ENCODE results near the gene NUDT4B.
"Not testable (repeated sequence)": the region's sequence is repeated elsewhere in the genome, so short reads cannot be mapped to it uniquely, and the experiment has no call there.

The NUDT4B gene

DNA sequence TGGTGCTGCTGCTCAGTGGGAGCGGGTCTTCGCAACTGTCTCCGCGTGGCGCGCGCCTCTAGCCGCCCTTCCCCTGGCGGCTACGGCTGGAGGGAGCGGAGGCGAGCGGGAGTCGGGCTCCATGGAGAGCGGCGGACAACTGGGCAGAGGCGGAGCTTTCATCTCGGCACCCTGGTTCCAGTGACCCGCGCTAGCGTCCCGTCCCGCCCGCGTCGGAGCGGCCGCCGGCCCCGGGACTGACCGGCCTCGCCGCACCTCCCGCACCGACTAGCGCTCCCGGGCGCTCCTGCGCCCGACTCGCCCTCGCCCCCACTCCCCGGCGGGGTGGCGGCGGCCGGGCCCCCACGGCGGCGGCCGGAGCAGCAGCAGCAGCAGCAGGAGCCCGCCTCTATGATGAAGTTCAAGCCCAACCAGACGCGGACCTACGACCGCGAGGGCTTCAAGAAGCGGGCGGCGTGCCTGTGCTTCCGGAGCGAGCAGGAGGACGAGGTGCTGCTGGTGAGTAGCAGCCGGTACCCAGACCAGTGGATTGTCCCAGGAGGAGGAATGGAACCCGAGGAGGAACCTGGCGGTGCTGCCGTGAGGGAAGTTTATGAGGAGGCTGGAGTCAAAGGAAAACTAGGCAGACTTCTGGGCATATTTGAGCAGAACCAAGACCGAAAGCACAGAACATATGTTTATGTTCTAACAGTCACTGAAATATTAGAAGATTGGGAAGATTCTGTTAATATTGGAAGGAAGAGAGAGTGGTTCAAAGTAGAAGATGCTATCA lies at the start of gene NUDT4B:
TSS of gene NUDT4B (plus strand) at position 212 of the 772 bp plus-strand sequence. CDS start at position 391, 179 bp downstream.
- DNase-seq, result not testable (repeated sequence)

DNA sequence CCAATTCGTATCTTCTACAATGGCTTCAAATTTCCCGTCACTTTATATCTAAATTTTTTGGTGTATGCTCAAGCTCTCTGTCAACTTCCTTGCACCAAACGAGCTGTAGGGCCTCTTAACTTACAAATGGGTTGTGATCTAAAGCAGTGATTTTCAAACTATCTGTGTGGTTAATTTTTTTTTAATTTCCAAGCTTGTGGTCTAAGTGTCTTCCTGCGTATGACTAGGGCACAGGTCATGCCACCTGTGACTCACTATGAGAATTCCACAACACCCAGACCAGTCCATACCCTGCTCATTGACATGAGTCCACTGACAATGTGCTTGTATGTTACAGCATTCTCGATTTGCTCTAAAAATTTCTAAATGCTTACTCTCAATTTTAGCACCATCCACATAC lies 49.2 kb upstream of the NUDT4B start:
- not testable (repeated sequence) for DNase-seq

DNA sequence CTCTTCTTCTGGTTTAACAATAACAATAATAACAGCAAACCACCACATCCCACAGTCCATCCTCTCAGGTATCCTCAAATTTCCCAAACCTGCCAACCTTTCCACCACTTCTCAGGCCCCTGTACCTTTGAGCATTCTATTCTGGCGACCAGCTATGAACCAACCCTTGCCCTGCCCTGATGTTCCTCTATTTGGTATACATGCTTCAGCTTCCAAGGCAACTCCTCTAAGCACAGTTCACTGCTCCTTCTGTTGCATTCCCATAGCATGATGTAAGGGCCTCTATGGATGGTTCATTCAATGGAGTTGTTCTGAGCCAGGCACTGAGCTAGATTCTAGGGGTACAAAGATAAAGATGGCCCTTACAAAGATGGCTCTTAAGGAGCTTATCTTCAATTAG lies 46.3 kb upstream of the NUDT4B start:
- DNase-seq, result not testable (repeated sequence)

DNA sequence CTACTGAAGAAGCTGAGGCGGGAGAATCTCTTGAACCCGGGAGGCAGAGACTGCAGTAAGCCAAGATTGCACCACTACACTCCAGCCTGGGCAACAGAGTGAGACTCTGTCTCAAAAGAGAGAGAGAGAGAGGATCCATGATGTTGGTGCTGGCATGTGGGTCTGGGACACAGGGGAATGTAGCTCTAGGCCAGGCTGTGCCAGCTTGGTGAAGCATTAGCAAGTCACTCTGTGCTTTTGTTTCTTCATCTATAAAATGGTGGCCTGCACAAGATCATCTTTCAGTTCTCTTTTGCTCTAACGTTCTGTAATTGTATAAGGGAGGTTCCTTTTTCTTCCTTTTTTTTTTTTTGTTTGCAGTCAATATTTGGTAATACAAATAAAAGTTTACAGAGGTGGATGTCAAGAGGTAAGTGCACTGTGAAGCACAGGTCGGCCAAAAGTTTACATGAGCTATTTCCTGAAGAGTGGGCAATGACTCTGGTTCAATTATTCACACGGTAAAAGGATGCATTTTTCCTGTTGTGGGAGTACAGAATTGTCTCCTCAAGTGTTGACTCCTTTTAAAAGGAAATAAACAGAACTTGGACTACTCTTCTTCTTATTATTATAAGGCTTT lies 44.5 kb upstream of the NUDT4B start:
- not testable (repeated sequence) for DNase-seq

DNA sequence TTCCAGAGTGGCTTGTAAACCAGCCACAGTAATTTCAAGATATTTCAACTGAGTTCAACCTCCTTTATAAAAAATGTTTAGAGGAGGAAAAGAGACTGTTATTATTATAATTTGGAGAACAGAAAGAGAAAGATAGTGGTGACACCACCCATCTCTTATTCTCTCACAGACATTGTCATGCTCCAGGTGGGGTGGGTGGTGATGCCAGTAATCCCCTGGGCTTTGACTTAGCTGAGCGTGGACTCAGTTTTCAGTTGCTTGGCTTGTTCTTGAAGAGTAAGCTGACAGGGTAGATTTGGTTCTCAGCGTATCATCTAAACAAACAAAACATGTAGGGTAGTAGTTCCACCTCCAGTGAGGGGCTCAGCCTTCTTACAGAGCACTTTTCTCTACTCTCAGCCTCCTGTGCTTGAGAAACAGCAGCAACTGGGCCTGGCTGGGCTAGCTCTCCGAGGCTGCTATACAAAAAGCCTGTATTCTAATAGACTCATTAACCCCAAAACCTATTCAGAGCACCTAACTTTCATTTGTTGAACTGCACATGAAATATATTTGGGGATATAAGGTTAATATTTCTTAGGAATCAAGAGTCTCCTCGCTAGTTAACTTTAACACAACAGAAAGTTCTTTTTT lies 43.1 kb upstream of the NUDT4B start:
- not testable (repeated sequence) for DNase-seq

DNA sequence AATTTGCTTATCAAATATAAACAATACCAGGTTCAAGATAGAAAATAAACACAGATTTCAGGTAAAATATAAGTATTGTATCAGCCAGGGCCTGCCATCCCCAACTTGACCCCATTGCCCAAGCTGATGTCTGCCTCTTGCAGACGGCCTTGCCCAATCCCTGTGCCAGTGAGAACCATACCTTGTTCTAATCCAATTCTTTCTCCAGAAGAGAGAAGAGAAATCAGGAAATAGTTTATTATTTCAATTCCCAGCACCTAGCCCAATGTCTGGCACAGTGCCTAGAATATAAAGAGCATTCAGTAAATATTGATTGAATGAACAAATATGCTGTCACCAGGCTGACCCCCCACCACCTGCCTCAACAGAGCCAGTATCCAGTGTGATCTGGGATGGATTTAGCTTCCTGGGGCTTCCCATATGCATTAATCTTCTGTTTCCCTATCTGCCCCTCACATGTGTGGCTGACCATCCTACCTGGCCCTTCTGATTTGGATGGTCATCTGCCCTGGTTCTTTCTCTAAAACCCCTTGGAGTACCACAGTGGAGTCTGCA lies 39.7 kb upstream of the NUDT4B start:
- DNase-seq, result not testable (repeated sequence)

DNA sequence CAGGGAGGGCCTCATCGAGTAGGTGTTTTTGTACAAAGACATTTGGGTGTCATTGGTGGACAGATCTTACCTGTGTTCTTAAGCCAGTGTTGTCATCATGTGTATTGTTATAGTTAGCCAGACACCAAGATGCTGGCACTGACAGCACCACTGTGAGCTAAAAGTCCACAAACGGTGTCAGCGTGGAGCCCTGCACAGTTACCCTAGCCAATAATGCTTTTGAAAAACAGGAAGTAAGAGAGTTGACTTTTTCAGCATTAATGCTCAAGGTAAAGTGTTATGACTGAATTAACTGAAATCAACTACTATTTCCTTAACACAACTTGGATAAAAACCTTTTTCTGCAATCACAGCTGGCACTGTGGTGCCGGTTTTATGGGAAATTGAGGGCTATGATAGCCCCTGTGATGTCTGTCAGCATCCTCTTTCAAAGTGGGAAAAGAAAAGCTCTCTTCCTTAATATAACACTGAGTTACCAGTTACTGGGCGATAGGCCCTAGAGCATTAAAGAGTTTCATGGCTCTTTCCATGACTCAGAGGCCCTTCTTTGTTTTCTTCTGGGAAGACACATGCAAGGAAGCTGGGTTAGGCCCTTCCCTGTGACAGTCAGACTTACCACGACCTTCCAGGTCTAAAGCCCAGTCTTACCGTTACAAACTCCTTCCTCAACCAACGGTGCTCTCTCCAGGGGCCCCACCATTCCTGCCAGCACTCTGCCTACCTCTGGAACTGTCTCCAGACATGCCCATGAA lies 37.6 kb upstream of the NUDT4B start:
- not testable (repeated sequence) for DNase-seq

DNA sequence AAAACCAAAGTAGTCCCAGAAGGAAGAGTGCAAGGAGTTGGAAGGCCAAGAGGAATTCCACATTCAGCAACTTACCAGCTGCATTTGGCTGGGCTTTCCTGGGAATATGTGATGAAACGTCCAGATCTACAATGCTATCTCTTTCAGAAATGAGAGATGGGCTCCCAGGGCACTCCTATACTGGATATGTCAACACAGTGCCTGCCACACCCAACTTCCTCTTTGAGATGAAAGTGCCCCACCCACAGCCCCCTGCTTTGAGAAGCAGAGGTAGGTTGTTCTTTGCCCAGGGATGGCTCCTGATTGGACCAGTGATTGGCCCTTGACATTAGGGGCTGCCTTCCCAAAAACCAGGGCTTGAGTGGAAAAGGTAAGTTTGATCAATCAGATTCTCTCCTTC lies 36.2 kb upstream of the NUDT4B start:
- not testable (repeated sequence) for DNase-seq

DNA sequence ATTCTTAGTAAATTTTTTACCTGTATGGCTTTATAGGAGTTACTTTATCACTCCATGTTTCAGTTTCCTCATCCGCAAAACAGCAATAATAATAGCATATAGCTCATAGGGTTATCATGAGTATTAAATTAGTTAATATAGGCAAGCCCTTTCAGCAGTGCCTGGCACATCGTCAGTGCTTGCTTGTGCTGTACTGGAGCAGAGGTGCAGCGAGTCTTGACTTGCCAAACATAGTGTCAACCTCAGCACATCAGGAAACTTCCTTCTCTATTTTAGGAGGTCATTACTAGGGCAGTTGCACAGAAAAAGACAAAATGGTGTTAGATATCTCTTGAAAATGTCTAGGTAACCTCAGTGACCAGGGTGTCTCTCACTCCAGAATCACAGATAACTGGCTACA lies 33.1 kb upstream of the NUDT4B start:
- not testable (repeated sequence) for DNase-seq

DNA sequence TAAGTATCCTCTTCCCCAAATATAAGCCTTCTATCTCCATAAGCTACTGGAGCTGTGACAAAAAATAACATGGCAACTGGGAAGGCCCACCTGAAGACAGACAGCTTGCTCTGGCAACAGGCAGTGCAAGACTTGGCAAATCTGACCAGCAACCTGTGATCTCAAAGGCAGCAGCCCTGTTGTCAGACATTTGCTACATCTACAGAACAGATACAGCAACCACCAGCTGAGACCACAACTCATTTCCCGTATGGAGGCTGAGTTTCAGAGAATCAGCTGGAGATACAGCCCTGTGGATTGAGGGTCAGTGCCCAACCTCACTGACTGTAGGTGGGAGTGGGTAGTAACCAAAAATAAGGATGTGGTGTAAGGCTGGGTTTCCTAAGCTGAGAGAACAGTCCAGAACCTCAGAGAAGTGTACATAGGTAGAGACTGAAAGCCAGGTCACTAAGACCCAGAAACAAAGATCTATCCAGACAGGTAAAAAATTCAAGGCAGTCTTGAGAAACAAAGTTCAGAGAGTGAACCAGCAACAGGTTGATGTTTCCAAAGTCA lies 31.5 kb upstream of the NUDT4B start:
- not testable (repeated sequence) for DNase-seq

DNA sequence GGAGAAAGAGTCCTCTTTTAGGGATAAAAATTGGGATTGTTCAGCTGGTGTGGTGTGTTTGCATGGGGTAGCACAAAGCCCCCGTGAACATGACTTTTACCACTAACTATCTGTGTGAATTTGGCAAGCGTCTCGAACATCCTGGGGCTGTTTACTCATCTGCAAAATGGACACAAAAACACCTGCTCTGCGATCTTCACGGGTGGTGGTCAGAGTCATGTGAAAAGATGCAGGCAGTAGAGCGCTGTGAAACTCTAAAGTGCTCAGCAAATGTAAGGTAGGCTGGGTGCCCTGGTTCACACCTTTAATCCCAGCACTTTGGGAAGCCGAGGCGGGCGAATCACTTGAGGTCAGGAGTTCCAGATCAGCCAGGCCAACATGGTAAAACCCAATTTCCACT lies 27.7 kb upstream of the NUDT4B start:
- not testable (repeated sequence) for DNase-seq

DNA sequence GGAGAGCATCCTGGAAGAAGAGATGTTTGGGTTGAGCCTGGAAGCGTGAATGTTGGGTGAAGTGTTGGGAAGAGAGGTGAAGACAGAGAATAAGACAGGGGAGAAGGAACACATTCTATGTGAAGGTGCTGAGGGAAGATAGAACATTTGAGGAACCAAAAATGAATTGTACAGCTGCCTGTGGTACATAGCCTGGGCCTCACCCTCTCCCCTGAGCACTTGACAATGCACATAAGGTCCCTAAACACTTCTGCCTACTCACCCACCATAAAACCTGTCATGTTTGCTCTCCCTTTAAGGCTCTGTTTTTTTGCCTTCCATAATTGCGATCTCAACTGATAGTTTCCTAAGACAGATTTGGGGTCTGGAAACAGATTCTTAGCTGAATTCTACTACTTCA lies 25.8 kb upstream of the NUDT4B start:
- DNase-seq, result not testable (repeated sequence)

DNA sequence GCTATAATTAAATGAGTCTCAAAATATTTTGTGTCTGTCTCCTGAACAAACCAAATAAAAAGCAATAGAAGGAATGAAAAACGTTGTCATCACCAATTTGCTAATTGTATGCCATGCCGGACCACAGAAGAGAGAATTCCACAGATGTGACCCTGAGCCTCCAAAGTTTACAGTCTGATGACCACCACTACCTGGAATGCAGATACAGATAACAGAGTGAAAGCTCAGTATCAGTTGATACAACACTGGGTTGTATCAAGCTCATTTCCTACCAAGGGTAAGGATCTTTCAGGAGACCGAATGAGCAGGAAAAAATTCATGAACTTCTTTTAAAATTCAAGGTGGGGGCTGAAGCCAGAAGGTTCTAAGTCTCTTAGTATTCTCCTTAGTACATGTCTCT lies 25.1 kb upstream of the NUDT4B start:
- DNase-seq, result not testable (repeated sequence)

DNA sequence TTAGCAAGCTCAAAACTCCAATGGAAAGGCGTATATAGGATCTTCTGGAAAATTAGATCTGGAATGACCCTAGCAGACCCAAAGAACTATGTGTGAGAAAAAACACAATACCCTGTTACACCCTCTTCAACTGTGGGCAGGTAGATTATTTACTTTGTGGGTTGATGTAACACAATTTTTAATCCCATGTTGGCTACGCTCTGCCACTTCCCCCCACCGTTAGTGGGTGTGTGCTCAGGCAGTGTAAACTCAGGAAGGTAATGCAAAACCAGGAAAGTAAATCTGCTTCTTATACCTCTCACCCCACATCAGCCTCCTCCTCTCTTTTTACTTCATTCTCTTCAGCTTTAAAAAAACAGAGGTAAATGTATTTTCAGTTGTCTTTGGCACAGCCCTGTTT lies 23.7 kb upstream of the NUDT4B start:
- DNase-seq, result not testable (repeated sequence)

DNA sequence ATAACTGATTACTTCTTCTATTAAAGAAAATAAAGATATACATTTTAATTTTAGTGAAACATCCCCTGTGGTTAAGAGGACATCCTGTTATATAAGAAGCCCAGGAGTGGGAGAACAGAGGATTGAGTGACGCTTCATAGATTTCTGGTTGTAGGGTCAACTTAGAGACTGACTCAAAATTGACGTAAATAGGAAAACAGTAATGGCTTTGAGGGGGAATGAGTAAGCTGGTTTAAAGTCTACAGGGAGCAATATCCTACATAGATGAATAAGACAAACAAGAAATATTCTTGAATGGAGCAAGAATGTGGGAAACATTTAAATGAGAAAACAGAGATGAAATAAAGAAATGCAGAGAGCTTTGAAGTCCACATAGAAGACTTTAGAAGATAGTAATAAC lies 20.7 kb upstream of the NUDT4B start:
- not testable (repeated sequence) for DNase-seq

DNA sequence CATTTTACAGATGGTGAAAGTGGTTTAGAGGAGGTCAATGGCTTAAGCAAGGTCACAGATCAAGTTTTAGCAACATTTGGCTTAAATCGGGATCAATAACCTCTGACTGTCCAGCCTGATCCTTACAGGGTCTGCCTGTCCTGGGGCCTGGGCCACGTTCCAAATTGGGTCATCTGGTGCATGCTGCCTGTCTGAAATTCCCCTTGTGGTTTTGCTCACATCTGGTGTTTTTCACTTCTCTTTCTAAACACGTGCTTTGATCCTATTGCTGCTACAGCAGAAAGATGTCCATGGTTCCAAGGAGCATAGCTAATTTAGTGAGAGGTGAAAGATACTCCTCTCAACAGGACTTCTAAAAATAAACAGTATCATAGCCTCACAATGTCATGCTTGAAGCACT lies 19.4 kb upstream of the NUDT4B start:
- DNase-seq, result not testable (repeated sequence)

DNA sequence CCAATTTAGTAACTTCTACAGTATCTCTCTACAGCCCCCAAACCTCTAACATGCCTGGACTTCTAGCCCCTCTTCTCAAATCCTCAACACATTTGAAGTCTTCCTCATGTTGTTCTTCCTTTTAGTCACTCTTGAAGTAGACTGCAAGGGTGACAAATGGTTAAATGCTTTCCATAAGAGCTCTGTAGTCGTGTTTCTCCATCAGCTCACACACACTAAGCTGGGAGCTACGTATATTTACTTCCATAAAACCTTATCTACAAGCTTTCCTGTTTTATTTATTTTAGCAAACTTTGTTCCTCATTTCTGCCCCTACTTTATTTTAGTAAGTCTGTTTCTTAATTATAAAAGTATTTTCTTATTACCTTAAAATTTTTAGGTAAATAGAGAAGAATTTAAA lies 19.0 kb upstream of the NUDT4B start:
- DNase-seq, result not testable (repeated sequence)

DNA sequence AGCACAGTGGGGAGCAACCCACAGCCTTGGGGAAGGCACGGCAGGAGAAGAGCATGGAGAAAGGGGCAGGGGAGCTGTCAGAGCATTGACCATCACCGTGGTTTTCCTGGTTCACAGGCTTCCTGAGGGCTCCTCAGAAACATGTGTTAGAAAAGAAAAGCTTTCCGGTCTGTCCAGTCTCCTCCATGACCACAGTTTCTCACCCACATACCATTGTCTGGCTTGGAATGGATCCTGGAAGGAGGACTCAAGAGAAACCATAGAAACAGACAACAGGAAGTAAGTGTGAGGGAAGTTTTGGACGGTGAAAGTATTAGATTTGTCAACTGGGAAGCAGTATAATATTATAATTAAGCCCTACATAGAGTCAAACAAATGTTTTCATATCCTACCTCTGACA lies 16.3 kb upstream of the NUDT4B start:
- not testable (repeated sequence) for DNase-seq

DNA sequence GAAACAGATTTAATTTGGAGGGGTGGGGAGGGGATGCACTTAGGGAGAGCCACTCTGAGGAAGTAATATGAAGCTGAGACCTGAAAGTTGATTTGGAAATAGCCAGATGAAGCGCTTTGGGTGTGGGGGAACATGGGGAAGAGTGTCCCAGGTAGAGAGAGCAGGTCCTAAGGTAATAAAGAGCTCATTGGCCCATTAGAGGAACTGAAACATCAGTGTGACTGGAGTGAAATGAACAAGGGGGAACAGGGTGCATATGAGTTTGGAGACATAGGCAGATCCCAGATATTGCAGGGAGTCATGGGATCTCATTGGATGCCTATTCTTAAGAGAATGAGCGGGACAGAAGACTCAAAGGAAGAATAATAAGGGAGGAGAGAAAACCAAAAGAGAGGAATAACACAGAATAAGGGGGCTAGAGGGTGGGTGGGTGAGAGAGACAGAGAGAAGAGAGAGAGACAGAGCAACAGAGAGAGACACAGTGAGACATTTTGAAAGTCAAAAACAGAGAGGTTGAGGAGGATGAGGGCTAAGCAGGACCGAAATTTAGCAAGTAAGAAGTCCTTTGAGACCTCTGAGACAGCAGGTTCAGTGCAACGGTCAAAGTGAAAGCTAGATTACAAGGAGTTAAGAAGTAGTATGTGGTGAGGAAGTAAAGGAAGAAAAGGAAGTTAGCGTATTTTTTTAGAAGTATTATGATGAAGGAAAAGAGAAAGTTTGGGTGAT lies 14.8 kb upstream of the NUDT4B start:
- not testable (repeated sequence) for DNase-seq

DNA sequence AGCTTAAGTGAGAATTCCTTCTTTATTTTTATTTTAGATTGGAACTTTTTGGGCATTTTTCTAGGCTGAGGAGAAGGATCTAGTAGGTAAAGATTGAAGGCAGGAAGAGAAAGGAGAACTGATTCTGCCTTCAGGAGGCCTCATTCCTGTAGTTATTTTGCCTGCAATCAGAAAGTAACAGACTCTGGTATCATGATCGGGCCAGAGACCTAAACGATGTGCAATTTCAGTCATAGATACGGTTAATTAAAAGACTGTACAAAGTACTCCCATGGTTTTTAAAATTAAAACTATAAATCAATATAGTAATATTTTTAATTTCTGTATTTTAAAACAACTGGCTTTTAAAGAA lies 14.3 kb upstream of the NUDT4B start:
- DNase-seq, result not testable (repeated sequence)

DNA sequence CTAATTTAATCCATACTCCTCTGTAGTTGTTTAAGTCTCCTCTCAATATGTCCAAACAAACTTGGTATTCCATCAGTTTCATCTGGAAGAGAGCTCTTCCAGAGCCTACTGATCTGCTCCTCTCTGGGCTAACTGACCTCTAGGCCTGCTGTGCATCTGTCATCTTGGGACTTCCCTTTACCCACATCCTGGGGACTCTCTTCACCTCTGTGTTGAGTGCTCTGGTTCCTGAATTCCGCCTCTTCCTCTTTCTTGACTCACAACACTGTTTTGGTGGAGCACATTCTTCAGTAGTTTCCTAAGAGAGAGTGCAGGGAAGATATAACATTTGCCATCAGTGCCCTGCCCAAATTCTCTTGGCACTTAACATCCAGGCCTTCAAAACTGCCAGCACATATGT lies 13.0 kb upstream of the NUDT4B start:
- DNase-seq, result not testable (repeated sequence)

DNA sequence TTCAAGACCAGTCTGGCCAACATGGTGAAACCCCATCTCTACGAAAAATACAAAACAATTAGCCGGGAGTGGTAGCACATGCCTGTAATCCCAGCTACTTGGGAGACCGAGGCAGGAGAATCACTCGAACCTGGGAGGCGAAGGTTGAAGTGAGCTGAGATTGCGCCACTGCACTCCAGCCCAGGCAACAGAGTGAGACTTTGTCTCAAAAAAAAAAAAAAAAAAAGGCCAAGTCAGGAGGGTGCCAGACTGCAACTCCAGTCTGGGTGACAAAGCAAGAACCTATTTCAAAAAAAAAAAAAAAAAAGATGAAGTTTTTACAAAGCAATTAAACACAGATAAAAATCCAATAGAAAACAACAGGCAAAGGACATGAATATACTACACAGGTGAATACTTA lies 9.9 kb upstream of the NUDT4B start:
- not testable (repeated sequence) for DNase-seq

Measured in NCI-H2171 treated with DMSO at 0.1 percent for 48 hours (cell line).